Left ventricle myocardium inferior (tissue), 1 donor: Measurements from ENCODE around the gene RNF25. TPM values are rescaled to one million over a fixed set of nuclear protein-coding genes. Genes with fewer than 3 reads are reported as not detected.
A peak's percentile ranks its signal among the peaks of the same experiment; 100 is the strongest.

ENCODE experiments used
- DNase-seq: peaks from one replicate; pipeline ENCODE4 v3.0.0-alpha.2; 2020
- H3K27ac ChIP-seq: fragments of 200-600 bp; replicated peaks from 2 replicates; pipeline ENCODE4 v1.8.0; 2021
- H3K27me3 ChIP-seq: fragments of 200-600 bp; 2 replicates; pipeline ENCODE4 v1.8.0; 2021; ENCODE audit warnings: low read depth
- H3K36me3 ChIP-seq: fragments of 200-600 bp; 2 replicates; pipeline ENCODE4 v1.8.0; 2021
- H3K4me1 ChIP-seq: fragments of 200-600 bp; 2 replicates; pipeline ENCODE4 v1.8.0; 2021
- H3K4me3 ChIP-seq: fragments of 200-600 bp; 2 replicates; pipeline ENCODE4 v1.8.0; 2021; ENCODE audit warnings: mild to moderate bottlenecking, moderate library complexity
- H3K9me3 ChIP-seq: fragments of 200-600 bp; replicated peaks from 2 replicates; pipeline ENCODE4 v1.8.0; 2021
- CTCF ChIP-seq: fragments of 200-600 bp; IDR thresholded peaks from 2 replicates; pipeline ENCODE4 v1.8.0; 2021; ENCODE audit warnings: antibody characterized with exemption, mild to moderate bottlenecking, borderline replicate concordance
- intact Hi-C: fragments of 100-400 bp; cut with micrococcal nuclease; formaldehyde crosslinking; loops from one replicate; pipeline ENCODE4 v1.11.0; 2022
- total RNA-seq: library from RNA; stranded (reverse); fragmentation: NEBNext Ultra II Directional; extraction: Animal tissue kit (Norgen Biotek cat#: 25700); gene quantifications from one replicate; pipeline ENCODE4 v1.2.1, GENCODE V29; 2021
- donor health status: DM: no; HTN: yes; CAD: no; lungs with severe emphysema.

Gene RNF25
- total RNA-seq, 1 donor from 2014 or later, result 14.7 TPM

- Histone ChIP-seq H3K9me3 (no peaks in the 10 kb centered on the region), H3K4me1 (peaks cover 35% of the 10 kb centered on the region), H3K36me3 (peaks cover 59% of the 10 kb centered on the region), H3K27me3 (no peaks in the 10 kb centered on the region), H3K4me3 (no peak overlapping the region), H3K27ac (no peak overlapping the region)
- intact Hi-C loops, result no loop called here
- TF ChIP-seq CTCF, result no peak
- DNase-seq, result no peak
Observed at GRCh38 chr2:218662377-218662776, 9.4 kb downstream of the RNF25 start.

GRCh38 chr2:218659988-218660358 is 11.8 kb downstream of the RNF25 start:
- DNase-seq, result no peak
- Histone ChIP-seq H3K4me3 (peak overlapping the region; percentile 98), H3K4me1 (peaks cover 59% of the 10 kb centered on the region), H3K36me3 (peaks cover 56% of the 10 kb centered on the region), H3K27me3 (no peaks in the 10 kb centered on the region), H3K9me3 (no peaks in the 10 kb centered on the region), H3K27ac (peak overlapping the region; percentile 89)
- TF ChIP-seq CTCF, result no peak
- intact Hi-C loops, result no loop called here

- H3K27me3 ChIP-seq, result no peaks in the 10 kb centered on the region
- DNase-seq, result peak; percentile 93
- peak within 1 kb of the TSS; percentile 89 for H3K27ac ChIP-seq
- H3K36me3 ChIP-seq, result peaks cover 56% of the 10 kb centered on the region
- no peaks in the 10 kb centered on the region for H3K9me3 ChIP-seq
- peaks cover 63% of the 10 kb centered on the region for H3K4me1 ChIP-seq
- peak within 1 kb of the TSS; percentile 98 for H3K4me3 ChIP-seq
- no peak for TF ChIP-seq CTCF
- intact Hi-C loops, result no loop called here
Observed at GRCh38 chr2:218659258-218659987, 12.4 kb downstream of the RNF25 start, which contains the start of the genes BCS1L and ZNF142. Gene BCS1L (plus strand): TSS chr2:218659683. CDS start chr2:218660988, 1,305 bp downstream. Gene ZNF142 (minus strand): TSS chr2:218659623. CDS start chr2:218656429, 3,194 bp downstream.

GRCh38 chr2:218658671-218659257 is 13.0 kb downstream of the RNF25 start:
- intact Hi-C loops, result no loop called here
- DNase-seq, result no peak
- Histone ChIP-seq H3K36me3 (peaks cover 56% of the 10 kb centered on the region), H3K27me3 (no peaks in the 10 kb centered on the region), H3K27ac (peak overlapping the region; percentile 89), H3K4me3 (peak overlapping the region; percentile 98), H3K9me3 (no peaks in the 10 kb centered on the region), H3K4me1 (peaks cover 63% of the 10 kb centered on the region)
- no peak for TF ChIP-seq CTCF

GRCh38 chr2:218655751-218656150 is 16.1 kb downstream of the RNF25 start:
- intact Hi-C loops, result no loop called here
- no peak for TF ChIP-seq CTCF
- DNase-seq, result no peak
- no peak overlapping the region for H3K4me3 ChIP-seq
- H3K9me3 ChIP-seq, result no peaks in the 10 kb centered on the region
- peak overlapping the region; percentile 79 for H3K27ac ChIP-seq
- no peaks in the 10 kb centered on the region for H3K27me3 ChIP-seq
- peaks cover 61% of the 10 kb centered on the region for H3K36me3 ChIP-seq
- peaks cover 61% of the 10 kb centered on the region for H3K4me1 ChIP-seq
